Bronchial epithelial cell (primary cell): ENCODE results near the gene CACNA1D. TPM values are rescaled to one million over a fixed set of nuclear protein-coding genes. Genes with fewer than 3 reads are reported as not detected.

ENCODE experiments used
- DNase-seq: peaks from one replicate; pipeline ENCODE4 v3.0.0-alpha.2; 2010; ENCODE audit warnings: low read depth
- FAIRE-seq: peaks from 2 replicates; lab custom pipeline; 2011; peaks lifted over from hg19 to GRCh38; lab: Jason Lieb, UNC
- H3K27me3 ChIP-seq: 2 replicates; pipeline ENCODE4 v1.5.1; 2011; ENCODE audit warnings: low read length; ENCODE audit not compliant: control insufficient read depth, insufficient read depth
- H3K36me3 ChIP-seq: 2 replicates; pipeline ENCODE4 v1.5.1; 2011; ENCODE audit warnings: low read length; ENCODE audit not compliant: control insufficient read depth, insufficient read depth
- H3K4me3 ChIP-seq: 2 replicates; pipeline ENCODE4 v1.5.1; 2011; ENCODE audit warnings: mild to moderate bottlenecking, low read depth, low read length, control low read depth
- CTCF ChIP-seq: IDR thresholded peaks from 2 replicates; pipeline ENCODE4 v1.5.1; 2011; ENCODE audit warnings: mild to moderate bottlenecking, moderate library complexity, low read length, control low read depth, inconsistent platforms; ENCODE audit not compliant: insufficient read depth, severe bottlenecking
- total RNA-seq: library from RNA; depleted of rRNA; stranded (reverse); fragments of >200 nt; gene quantifications from 2 replicates; pipeline ENCODE4 v1.2.1, GENCODE V29; 2014

The CACNA1D gene
- total RNA-seq, 1 donor from 2014 or later = 0.26 TPM

DNA sequence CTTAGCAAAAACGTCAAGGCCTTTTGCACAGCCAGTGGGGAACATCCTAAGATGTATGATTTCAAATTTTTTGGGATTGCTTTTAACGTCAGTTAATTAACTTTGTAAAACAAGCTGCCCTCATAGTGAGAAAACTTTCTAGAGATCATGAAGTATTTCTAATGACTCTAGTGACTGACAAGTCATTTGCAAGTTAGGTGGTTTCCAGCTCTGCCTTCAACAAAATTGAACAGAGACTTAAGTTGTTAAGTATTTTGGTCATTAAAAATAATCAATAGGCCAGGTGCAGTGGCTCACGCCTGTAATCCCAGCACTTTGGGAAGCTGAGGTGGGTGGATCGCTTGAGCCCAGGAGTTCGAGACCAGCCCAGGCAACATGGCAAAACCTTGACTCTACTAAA lies 280.6 kb downstream of the CACNA1D start:
- Histone ChIP-seq H3K27me3 (no peaks in the 10 kb centered on the region), H3K36me3 (no peaks in the 10 kb centered on the region), H3K4me3 (no peak overlapping the region)
- FAIRE-seq (no peak), DNase-seq (no peak)
- no peak for TF ChIP-seq CTCF

- peak; percentile 82 for FAIRE-seq
- Histone ChIP-seq H3K36me3 (no peaks in the 10 kb centered on the region), H3K27me3 (no peaks in the 10 kb centered on the region), H3K4me3 (no peak overlapping the region)
- peak; percentile 86 for DNase-seq
- TF ChIP-seq CTCF = no peak
Measured at GRCh38 chr3:53775834-53776251, 281.4 kb downstream of the CACNA1D start.

- TF ChIP-seq CTCF = no peak
- no peaks in the 10 kb centered on the region for H3K36me3 ChIP-seq
- FAIRE-seq (no peak), DNase-seq (peak; percentile 69)
- no peaks in the 10 kb centered on the region for H3K27me3 ChIP-seq
- H3K4me3 ChIP-seq = no peak overlapping the region
Measured at GRCh38 chr3:53776494-53777101, 282.2 kb downstream of the CACNA1D start.

DNA sequence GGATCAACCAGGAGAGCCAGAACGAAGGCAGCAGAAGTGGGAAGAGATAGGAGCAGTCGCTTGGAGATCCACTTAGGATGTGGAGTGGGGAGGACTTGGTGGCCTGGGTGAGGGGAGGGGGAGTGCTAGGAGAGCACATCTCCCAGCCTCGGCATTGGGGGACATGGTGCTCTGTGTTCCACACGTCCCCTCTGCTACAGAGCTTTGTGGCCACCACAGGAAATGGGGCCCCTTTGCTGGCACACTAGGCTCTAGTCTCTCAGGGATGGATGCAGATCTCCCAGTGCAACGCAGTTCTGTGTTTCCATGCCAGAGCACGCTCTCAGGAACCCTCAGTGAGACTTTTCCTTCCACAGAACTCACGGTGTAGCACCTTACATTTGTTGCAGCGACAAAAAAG lies 283.1 kb downstream of the CACNA1D start:
- DNase-seq (no peak), FAIRE-seq (no peak)
- H3K27me3 ChIP-seq = no peaks in the 10 kb centered on the region
- no peaks in the 10 kb centered on the region for H3K36me3 ChIP-seq
- no peak overlapping the region for H3K4me3 ChIP-seq
- TF ChIP-seq CTCF = no peak

DNA sequence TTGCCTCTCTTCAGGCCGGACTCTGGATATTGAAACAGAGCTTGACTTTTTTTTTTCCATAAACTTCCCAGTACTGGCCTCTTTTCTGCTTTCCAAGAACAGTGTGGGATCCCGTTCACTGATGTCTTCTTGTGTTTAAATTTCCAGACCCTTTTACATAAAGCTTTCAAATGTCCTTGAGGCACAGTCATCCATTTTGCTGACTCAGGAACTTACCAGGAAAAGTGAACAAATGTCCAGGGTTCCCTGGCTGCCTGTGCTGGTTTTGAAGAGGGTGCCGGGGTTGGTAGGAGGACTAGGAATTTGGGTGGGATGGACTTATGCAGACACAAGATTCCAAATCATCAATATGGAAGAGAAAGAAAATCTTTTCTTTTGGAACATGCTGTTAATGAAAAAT lies 283.7 kb downstream of the CACNA1D start:
- Histone ChIP-seq H3K27me3 (no peaks in the 10 kb centered on the region), H3K4me3 (no peak overlapping the region)

More for the DNA sequence above, 283.7 kb downstream of the CACNA1D start:
- no peak for TF ChIP-seq CTCF
- no peaks in the 10 kb centered on the region for H3K36me3 ChIP-seq
- DNase-seq (no peak), FAIRE-seq (no peak)
